Body of pancreas (tissue), 4 donors: ENCODE results near the gene NFIA. TPM values are rescaled to one million over a fixed set of nuclear protein-coding genes. Genes with fewer than 3 reads are reported as not detected.
A peak's percentile ranks its signal among the peaks of the same experiment; 100 is the strongest.

Experiments used
- ATAC-seq: fragments of 150-250 bp; one replicate; pipeline ENCODE4 v1.9.1; 2016
- DNase-seq, 4 donors: peaks; one replicate each; pipeline ENCODE4 v3.0.0-alpha.2; 2019
- H3K27ac ChIP-seq, 4 donors: fragments of 200-600 bp; sonication (generic); 1 replicate in 3 of 4; 2 replicates in 1 of 4; pipeline versions ENCODE4 v1.5.1 to v1.6.1; 2016 to 2019; ENCODE audit warnings: mild to moderate bottlenecking in 1 of 4, mixed read lengths in 1 of 4, moderate library complexity in 1 of 4
- H3K27me3 ChIP-seq, 2 donors: fragments of 200-600 bp; sonication (generic); one replicate each; pipeline ENCODE4 v1.6.0; 2016; ENCODE audit warnings: mild to moderate bottlenecking in 1 of 2
- H3K36me3 ChIP-seq, 2 donors: fragments of 200-600 bp; sonication (generic); replicated peaks in 1 of 2; 2 replicates each; pipeline ENCODE4 v1.5.1; 2016; ENCODE audit warnings: low read depth in 2 of 2; ENCODE audit not compliant: insufficient read depth in 1 of 2
- H3K4me1 ChIP-seq: fragments of 200-600 bp; sonication (generic); one replicate; pipeline ENCODE4 v1.6.0; 2016
- H3K4me3 ChIP-seq, 2 donors: fragments of 200-600 bp; sonication (generic); 1 replicate in 1 of 2; 2 replicates in 1 of 2; pipeline ENCODE4 v1.5.1; 2016 to 2019
- H3K9me3 ChIP-seq, 3 donors: fragments of 200-600 bp; sonication (generic); 1 replicate in 2 of 3; 2 replicates in 1 of 3; pipeline ENCODE4 v1.5.1; 2016
- CTCF ChIP-seq, 7 experiments: fragments of 450-650 bp in 4 of 7; fragments of 200-600 bp in 3 of 7; sonication (generic) in 3 of 7; IDR thresholded peaks; one replicate each; pipeline ENCODE4 v1.5.1; 2016 to 2019; ENCODE audit warnings: antibody characterized with exemption in 7 of 7
- POLR2A ChIP-seq, 3 donors: fragments of 450-650 bp; IDR thresholded peaks; one replicate each; pipeline ENCODE4 v1.6.1; 2016; ENCODE audit warnings: antibody characterized with exemption in 3 of 3, mild to moderate bottlenecking in 2 of 3
- WGBS, 2 donors: methylation state at CpG; one replicate each; pipeline ENCODE4 v1.1.5; 2017; 5-methylcytosine and 5-hydroxymethylcytosine counted together
- intact Hi-C: fragments of 100-400 bp; cut with DNase I; formaldehyde crosslinking; loops from one replicate; pipeline ENCODE4 v1.15.1; 2023
- total RNA-seq, 2 donors: library from RNA; depleted of rRNA; stranded (reverse); fragments of >200 nt; gene quantifications; one replicate each; pipeline ENCODE4 v1.1.0, GENCODE V29; 2016

The NFIA gene
- total RNA-seq, 2 donors from 2014 or later, result 21.5 to 32.3 TPM

GRCh38 chr1:61435226-61435625 is 352.9 kb downstream of the NFIA start:
- intact Hi-C loops, result no loop called here
- TF ChIP-seq CTCF (IDR thresholded peaks at IDR 0.05), result no peak
- no peak for TF ChIP-seq POLR2A (IDR thresholded peaks at IDR 0.05)
- 85 to 91% methylated on average over 5 of the region's 5 CpGs for WGBS, 2 donors

GRCh38 chr1:61436016-61436415 is 353.7 kb downstream of the NFIA start:
- Histone ChIP-seq H3K27me3 (no peaks in the 10 kb centered on the region), H3K9me3 (no peaks in the 10 kb centered on the region), H3K36me3 (no peaks in the 10 kb centered on the region), H3K4me1 (peaks cover 11% of the 10 kb centered on the region), H3K4me3 (no peak overlapping the region), H3K27ac (peak overlapping the region in 1 of 4 donors; percentile 19)
- DNase-seq (no peak), ATAC-seq (peak; percentile 24)
- intact Hi-C loops, result no loop called here
- WGBS, 2 donors, result 80 to 88% methylated on average over 3 of the region's 3 CpGs
- no peak for TF ChIP-seq POLR2A (IDR thresholded peaks at IDR 0.05)

More at GRCh38 chr1:61435226-61435625, 352.9 kb downstream of the NFIA start:
- no peaks in the 10 kb centered on the region for H3K9me3 ChIP-seq
- ATAC-seq (no peak), DNase-seq (no peak)
- peaks cover 11% of the 10 kb centered on the region for H3K4me1 ChIP-seq
- no peaks in the 10 kb centered on the region for H3K36me3 ChIP-seq
- H3K27ac ChIP-seq, result no peak overlapping the region
- no peaks in the 10 kb centered on the region for H3K27me3 ChIP-seq
- H3K4me3 ChIP-seq, result no peak overlapping the region

GRCh38 chr1:61436491-61437120 is 354.2 kb downstream of the NFIA start:
- H3K4me3 ChIP-seq, result no peak overlapping the region
- H3K9me3 ChIP-seq, result no peaks in the 10 kb centered on the region
- intact Hi-C loops, result no loop called here
- no peak for TF ChIP-seq POLR2A (IDR thresholded peaks at IDR 0.05)
- TF ChIP-seq CTCF (IDR thresholded peaks at IDR 0.05), result no peak
- WGBS, 2 donors, result 60 to 67% methylated on average over 5 of the region's 5 CpGs
- H3K4me1 ChIP-seq, result peaks cover 11% of the 10 kb centered on the region
- H3K27me3 ChIP-seq, result no peaks in the 10 kb centered on the region
- DNase-seq, result no peak
- no peaks in the 10 kb centered on the region for H3K36me3 ChIP-seq
- ATAC-seq, result peak; percentile 34
- peak overlapping the region in 1 of 4 donors; percentile 19 for H3K27ac ChIP-seq

- H3K27ac ChIP-seq, result no peak overlapping the region
- intact Hi-C loops, result no loop called here
- no peaks in the 10 kb centered on the region for H3K9me3 ChIP-seq
- ATAC-seq (no peak), DNase-seq (no peak)
- no peaks in the 10 kb centered on the region for H3K27me3 ChIP-seq
- no peaks in the 10 kb centered on the region for H3K36me3 ChIP-seq
- no peak for TF ChIP-seq CTCF (IDR thresholded peaks at IDR 0.05)
- 41 to 58% methylated on average over 8 of the region's 8 CpGs for WGBS, 2 donors
- H3K4me1 ChIP-seq, result peaks cover 11% of the 10 kb centered on the region
- H3K4me3 ChIP-seq, result no peak overlapping the region
These were observed 356.9 kb downstream of the NFIA start for GRCh38 chr1:61439234-61439633.

DNA sequence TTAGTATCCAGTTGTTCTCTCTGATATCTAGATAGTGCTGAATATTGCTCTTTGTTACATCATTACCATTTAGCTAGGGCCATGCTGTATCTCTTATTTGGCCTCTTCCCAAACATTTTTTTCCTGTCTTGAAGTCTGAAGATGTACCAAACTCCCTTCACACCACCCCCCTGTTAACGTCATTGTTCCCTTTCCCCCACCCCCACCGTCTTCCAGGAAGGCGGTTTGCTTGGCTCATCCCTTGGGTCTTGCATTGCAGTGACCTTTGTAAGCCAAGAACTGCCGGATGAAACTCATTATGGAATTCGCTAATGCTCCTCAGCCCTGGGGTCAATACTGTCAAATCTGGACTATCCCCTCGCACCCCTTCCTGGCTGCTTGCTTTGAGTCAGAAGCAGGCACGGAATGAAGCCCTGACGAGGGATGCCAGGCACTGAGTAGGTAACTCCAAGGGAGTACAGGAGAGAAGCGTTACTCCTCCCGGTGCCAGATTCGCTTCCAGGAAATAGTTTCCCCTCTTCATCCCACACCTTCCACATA is 359.4 kb downstream of the NFIA start:
- peak; percentile 64 for ATAC-seq
- 89 to 92% methylated on average over 11 of the region's 11 CpGs for WGBS, 2 donors
- Histone ChIP-seq H3K27ac (no peak overlapping the region), H3K9me3 (no peaks in the 10 kb centered on the region), H3K4me1 (peaks cover 3% of the 10 kb centered on the region), H3K4me3 (no peak overlapping the region), H3K27me3 (no peaks in the 10 kb centered on the region), H3K36me3 (no peaks in the 10 kb centered on the region)
- intact Hi-C loops, result no loop called here
- TF ChIP-seq POLR2A (IDR thresholded peaks at IDR 0.05) (no peak), CTCF (IDR thresholded peaks at IDR 0.05) (no peak)
- DNase-seq, result peak in 3 of 4 donors; percentile 21 to 37 (median 25)
